Fibroblast of lung (primary cell): Measurements from ENCODE around the gene NPR1. TPM values are rescaled to one million over a fixed set of nuclear protein-coding genes. Genes with fewer than 3 reads are reported as not detected.

ENCODE experiments used
- DNase-seq, 2 donors: peaks; one replicate each; pipeline versions ENCODE4 v3.0.0 to v3.0.0-alpha.2; 2010; ENCODE audit warnings: low read depth in 2 of 2
- H2AFZ ChIP-seq: 2 replicates; pipeline ENCODE4 v1.5.1; 2012; ENCODE audit warnings: low read length, control low read depth, inconsistent platforms
- H3K27ac ChIP-seq: 2 replicates; pipeline ENCODE4 v1.5.1; 2011; ENCODE audit warnings: low read length, control low read depth; ENCODE audit not compliant: insufficient read depth
- H3K27me3 ChIP-seq: 2 replicates; pipeline ENCODE4 v1.5.1; 2011; ENCODE audit warnings: mild to moderate bottlenecking, low read length; ENCODE audit not compliant: control insufficient read depth, insufficient read depth
- H3K36me3 ChIP-seq: 2 replicates; pipeline ENCODE4 v1.5.1; 2011; ENCODE audit warnings: low read length; ENCODE audit not compliant: control insufficient read depth, insufficient read depth
- H3K4me1 ChIP-seq: 2 replicates; pipeline ENCODE4 v1.5.1; 2011; ENCODE audit warnings: low read length; ENCODE audit not compliant: control insufficient read depth, insufficient read depth; ENCODE audit errors: extremely low read depth
- H3K4me2 ChIP-seq: 2 replicates; pipeline ENCODE4 v1.5.1; 2011; ENCODE audit warnings: low read length, control low read depth; ENCODE audit not compliant: insufficient read depth; ENCODE audit errors: extremely low read depth
- H3K4me3 ChIP-seq, 4 experiments: fragments of 200-600 bp in 1 of 4; sonication (generic) in 1 of 4; replicated peaks in 1 of 4; 2 replicates each; pipeline ENCODE4 v1.5.1; 2011 to 2016; ENCODE audit warnings: low read length in 4 of 4, low read depth in 3 of 4, mild to moderate bottlenecking in 3 of 4, control low read depth in 2 of 4, inconsistent platforms in 1 of 4, mixed read lengths in 1 of 4; ENCODE audit not compliant: insufficient read depth in 1 of 4; ENCODE audit errors: control extremely low read depth in 1 of 4
- H3K79me2 ChIP-seq: 2 replicates; pipeline ENCODE4 v1.5.1; 2012; ENCODE audit warnings: mild to moderate bottlenecking, low read length, inconsistent platforms; ENCODE audit not compliant: control insufficient read depth, insufficient read depth
- H3K9ac ChIP-seq: 2 replicates; pipeline ENCODE4 v1.5.1; 2011; ENCODE audit warnings: mild to moderate bottlenecking, low read length, control low read depth; ENCODE audit not compliant: insufficient read depth
- H3K9me3 ChIP-seq: 2 replicates; pipeline ENCODE4 v1.5.1; 2012; ENCODE audit warnings: low read depth, low read length; ENCODE audit not compliant: control insufficient read depth, insufficient read depth
- H4K20me1 ChIP-seq: 2 replicates; pipeline ENCODE4 v1.5.1; 2011; ENCODE audit warnings: low read length; ENCODE audit not compliant: control insufficient read depth, insufficient read depth; ENCODE audit errors: extremely low read depth
- EZH2 ChIP-seq: IDR thresholded peaks from 2 replicates; pipeline ENCODE4 v1.5.1; 2012; ENCODE audit warnings: low read length, control low read depth, mild to moderate bottlenecking; ENCODE audit errors: missing control alignments
- polyA plus RNA-seq, 2 donors: library from polyadenylated mRNA; depleted of rRNA in 1 of 2; stranded (reverse) in 1 of 2; unstranded in 1 of 2; fragments of >200 nt; gene quantifications; 2 replicates each; pipeline ENCODE4 v1.2.1, GENCODE V29; 2011 to 2012; ENCODE audit warnings: missing spikeins in 1 of 2
- total RNA-seq: library from RNA; depleted of rRNA; stranded (reverse); fragments of >200 nt; gene quantifications from 2 replicates; pipeline ENCODE4 v1.2.1, GENCODE V29; 2014
- TF ChIP-seq, protein P1 (sequence below), 2 donors: IDR thresholded peaks in 1 of 2; conservative IDR thresholded peaks in 1 of 2; 1 replicate in 1 of 2; 2 replicates in 1 of 2; pipeline ENCODE4 v1.5.1; 2011 to 2012; ENCODE audit warnings: low read length in 2 of 2, control low read depth in 1 of 2, inconsistent platforms in 1 of 2, low read depth in 1 of 2, mild to moderate bottlenecking in 1 of 2

Gene NPR1
- total and polyA plus RNA-seq, 2 donors (not counting 1 experiment from before 2014, with no cell fraction given) = 0.14 to 0.66 TPM

DNA sequence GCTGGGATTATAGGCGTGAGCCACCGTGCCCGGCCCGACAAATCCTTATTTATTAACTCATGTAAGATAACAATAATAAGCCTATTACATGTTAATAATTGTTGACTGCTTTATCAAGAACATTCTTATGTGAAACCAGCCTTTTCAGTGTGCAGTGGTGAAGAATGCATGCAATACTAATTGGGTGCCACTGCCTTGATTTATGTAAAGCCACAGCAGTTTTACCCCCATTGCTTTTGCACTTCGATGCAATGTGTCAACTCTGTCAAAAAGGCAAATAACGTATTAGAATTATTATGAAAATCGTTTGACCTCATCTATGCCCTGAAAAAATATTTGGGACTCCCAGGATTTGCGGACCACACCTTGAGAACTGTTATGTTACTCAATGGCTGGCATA is 18.3 kb downstream of the NPR1 start:
- Histone ChIP-seq H2AFZ (no peak overlapping the region), H3K36me3 (no peaks in the 10 kb centered on the region), H3K9ac (no peak overlapping the region), H3K4me3 (no peak overlapping the region), H3K27me3 (peaks cover 6% of the 10 kb centered on the region), H3K4me1 (peaks cover 8% of the 10 kb centered on the region), H3K27ac (no peak overlapping the region), H3K9me3 (no peaks in the 10 kb centered on the region), H3K4me2 (no peak overlapping the region), H4K20me1 (no peaks in the 10 kb centered on the region), H3K79me2 (no peaks in the 10 kb centered on the region)
- no peak for TF ChIP-seq EZH2
- TF ChIP-seq, protein P1, sequence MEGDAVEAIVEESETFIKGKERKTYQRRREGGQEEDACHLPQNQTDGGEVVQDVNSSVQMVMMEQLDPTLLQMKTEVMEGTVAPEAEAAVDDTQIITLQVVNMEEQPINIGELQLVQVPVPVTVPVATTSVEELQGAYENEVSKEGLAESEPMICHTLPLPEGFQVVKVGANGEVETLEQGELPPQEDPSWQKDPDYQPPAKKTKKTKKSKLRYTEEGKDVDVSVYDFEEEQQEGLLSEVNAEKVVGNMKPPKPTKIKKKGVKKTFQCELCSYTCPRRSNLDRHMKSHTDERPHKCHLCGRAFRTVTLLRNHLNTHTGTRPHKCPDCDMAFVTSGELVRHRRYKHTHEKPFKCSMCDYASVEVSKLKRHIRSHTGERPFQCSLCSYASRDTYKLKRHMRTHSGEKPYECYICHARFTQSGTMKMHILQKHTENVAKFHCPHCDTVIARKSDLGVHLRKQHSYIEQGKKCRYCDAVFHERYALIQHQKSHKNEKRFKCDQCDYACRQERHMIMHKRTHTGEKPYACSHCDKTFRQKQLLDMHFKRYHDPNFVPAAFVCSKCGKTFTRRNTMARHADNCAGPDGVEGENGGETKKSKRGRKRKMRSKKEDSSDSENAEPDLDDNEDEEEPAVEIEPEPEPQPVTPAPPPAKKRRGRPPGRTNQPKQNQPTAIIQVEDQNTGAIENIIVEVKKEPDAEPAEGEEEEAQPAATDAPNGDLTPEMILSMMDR (conservative IDR thresholded peaks at IDR 0.05 in 1 of 2, IDR thresholded peaks at IDR 0.05 in 1 of 2; ENCODE audit: low read depth in 1 of 2, low read length in 2 of 2) = no peak
- DNase-seq = no peak

DNA sequence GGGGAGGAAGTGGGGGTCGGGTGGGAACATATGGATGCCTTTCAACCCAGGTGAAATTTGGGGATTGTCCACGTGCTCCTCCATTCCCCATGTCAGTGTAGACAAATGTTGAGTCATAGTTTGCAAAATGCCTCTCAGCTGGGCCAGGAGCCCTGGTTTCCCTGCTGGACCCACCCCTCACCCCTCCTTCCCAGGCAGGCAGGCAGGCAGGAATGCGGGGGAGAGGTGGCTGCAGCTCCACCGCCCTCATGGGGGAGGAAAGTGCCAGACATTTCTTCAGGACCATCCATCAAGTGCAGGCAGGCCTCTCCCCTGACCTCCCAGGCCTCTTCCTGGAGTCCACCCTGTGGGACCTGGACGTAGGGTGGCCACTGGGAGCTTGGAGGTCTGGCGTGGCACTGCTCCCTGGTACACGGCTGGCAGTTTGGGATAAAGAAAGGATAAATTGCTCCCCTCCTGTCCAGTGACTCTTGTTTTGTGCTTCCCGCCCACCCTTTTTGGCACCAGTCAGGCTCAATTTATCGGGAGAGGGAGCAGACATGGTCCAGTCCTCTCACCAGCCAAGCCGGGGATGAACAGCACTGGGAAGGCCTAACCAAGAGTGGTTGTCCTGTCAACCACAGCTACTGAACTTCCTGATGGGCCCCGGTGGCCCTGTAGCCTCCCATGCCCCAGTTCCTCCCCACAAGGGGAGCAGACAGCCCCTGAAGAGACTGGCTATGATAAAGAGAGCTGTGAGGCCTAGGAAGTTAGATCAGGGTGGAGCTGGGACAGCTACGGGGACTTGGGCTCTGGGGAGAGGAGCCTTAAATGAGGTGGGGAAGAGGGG is 18.9 kb downstream of the NPR1 start:
- H3K27ac ChIP-seq = no peak overlapping the region
- peak; percentile 50 to 79 for DNase-seq
- H3K9ac ChIP-seq = no peak overlapping the region
- H3K36me3 ChIP-seq = no peaks in the 10 kb centered on the region
- peak overlapping the region; percentile 5 for H2AFZ ChIP-seq
- no peak overlapping the region for H3K4me2 ChIP-seq
- H3K79me2 ChIP-seq = no peaks in the 10 kb centered on the region
- H3K9me3 ChIP-seq = no peaks in the 10 kb centered on the region
- H3K4me1 ChIP-seq = peaks cover 8% of the 10 kb centered on the region
- no peaks in the 10 kb centered on the region for H4K20me1 ChIP-seq
- no peak for TF ChIP-seq EZH2
- TF ChIP-seq, protein P1 (conservative IDR thresholded peaks at IDR 0.05 in 1 of 2, IDR thresholded peaks at IDR 0.05 in 1 of 2; ENCODE audit: low read depth in 1 of 2, low read length in 2 of 2) = no peak
- H3K4me3 ChIP-seq = no peak overlapping the region
- peaks cover 6% of the 10 kb centered on the region for H3K27me3 ChIP-seq

DNA sequence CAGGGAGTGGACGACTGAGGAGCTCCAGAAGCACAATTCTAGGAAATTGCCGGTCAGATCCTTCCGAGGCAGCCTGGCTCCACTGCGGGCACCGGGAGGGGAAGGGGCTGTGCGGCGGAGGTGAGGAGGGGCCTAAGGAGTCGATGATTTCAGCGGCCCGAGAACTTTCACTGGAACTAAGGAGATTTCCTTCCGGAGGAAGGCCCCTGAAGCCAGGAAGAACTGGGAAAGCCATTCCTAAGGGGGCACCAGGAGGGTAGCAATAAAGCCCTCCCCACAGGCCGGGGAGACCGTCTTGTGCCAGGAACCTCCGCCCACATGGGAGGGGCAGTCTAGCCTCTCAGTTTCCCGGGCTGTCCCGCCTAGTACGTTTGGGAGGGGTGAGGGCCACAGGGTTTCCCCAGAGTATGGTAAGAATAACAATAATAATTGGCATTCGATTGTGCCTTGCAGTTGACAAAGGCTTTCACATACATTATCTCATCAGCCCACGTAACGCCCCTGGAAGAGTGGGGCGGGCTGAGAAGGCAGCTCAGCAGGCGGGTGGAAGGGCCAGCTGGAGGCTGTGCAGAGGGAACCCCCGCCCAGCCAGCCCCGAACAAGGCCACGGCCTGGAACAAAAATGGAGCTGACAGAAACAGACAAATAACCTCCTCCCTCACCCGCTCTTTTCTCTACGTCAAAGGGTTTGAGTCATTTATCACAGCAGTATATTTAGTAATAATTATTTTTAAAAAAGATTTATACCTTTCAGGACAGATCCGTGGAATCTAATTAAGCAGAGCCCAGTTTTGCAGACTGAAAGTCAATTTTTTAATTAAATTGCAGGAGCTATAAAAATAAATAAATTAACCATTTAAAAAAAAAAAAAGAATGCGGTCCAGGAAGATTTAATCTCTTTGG is 19.8 kb downstream of the NPR1 start:
- H3K4me2 ChIP-seq = no peak overlapping the region
- H3K4me3 ChIP-seq = no peak overlapping the region
- no peaks in the 10 kb centered on the region for H3K36me3 ChIP-seq
- no peak overlapping the region for H3K9ac ChIP-seq
- TF ChIP-seq, protein P1 (conservative IDR thresholded peaks at IDR 0.05 in 1 of 2, IDR thresholded peaks at IDR 0.05 in 1 of 2; ENCODE audit: low read depth in 1 of 2, low read length in 2 of 2) = no peak
- no peak for TF ChIP-seq EZH2
- peak overlapping the region; percentile 5 for H2AFZ ChIP-seq
- H3K4me1 ChIP-seq = peaks cover 8% of the 10 kb centered on the region
- H3K27me3 ChIP-seq = no peaks in the 10 kb centered on the region
- no peaks in the 10 kb centered on the region for H3K9me3 ChIP-seq
- H3K79me2 ChIP-seq = no peaks in the 10 kb centered on the region
- peak; percentile 53 to 61 for DNase-seq
- H3K27ac ChIP-seq = no peak overlapping the region
- no peaks in the 10 kb centered on the region for H4K20me1 ChIP-seq
